Lung (tissue), 12 donors: ENCODE data around the gene ANAPC13. TPM values are rescaled to one million over a fixed set of nuclear protein-coding genes. Genes with fewer than 3 reads are reported as not detected.

Experiments
- ATAC-seq: fragments of 200-7000 bp; cut with Tn5 transposase; one replicate; pipeline ENCODE4 v1.9.1; 2020; ENCODE audit warnings: moderate number of reproducible peaks; ENCODE audit not compliant: insufficient read depth, low FRiP score
- DNase-seq, 3 donors: peaks; one replicate each; pipeline ENCODE4 v3.0.0-alpha.2; 2013 to 2017
- H3K27ac ChIP-seq, 2 donors: one replicate each; pipeline ENCODE4 v1.5.1; 2013; ENCODE audit warnings: mild to moderate bottlenecking in 2 of 2, moderate library complexity in 2 of 2, control low read depth in 1 of 2, inconsistent platforms in 1 of 2, low read depth in 1 of 2, low read length in 1 of 2
- H3K27me3 ChIP-seq, 3 donors: one replicate each; pipeline ENCODE4 v1.5.1; 2013; ENCODE audit warnings: low read length in 2 of 3; ENCODE audit not compliant: control insufficient read depth in 3 of 3, insufficient read depth in 3 of 3
- H3K36me3 ChIP-seq, 4 donors: one replicate each; pipeline ENCODE4 v1.5.1; 2013; ENCODE audit warnings: low read length in 4 of 4, mild to moderate bottlenecking in 1 of 4, moderate library complexity in 1 of 4; ENCODE audit not compliant: control insufficient read depth in 4 of 4, insufficient read depth in 4 of 4
- H3K4me1 ChIP-seq, 5 donors: one replicate each; pipeline ENCODE4 v1.5.1; 2013; ENCODE audit warnings: low read length in 5 of 5, mild to moderate bottlenecking in 2 of 5, moderate library complexity in 1 of 5; ENCODE audit not compliant: control insufficient read depth in 5 of 5, insufficient read depth in 5 of 5
- H3K4me3 ChIP-seq: one replicate; pipeline ENCODE4 v1.5.1; 2013; ENCODE audit warnings: mild to moderate bottlenecking, control low read depth, moderate library complexity
- H3K9ac ChIP-seq, 2 donors: one replicate each; pipeline ENCODE4 v1.5.1; 2013; ENCODE audit warnings: low read length in 2 of 2, control low read depth in 1 of 2; ENCODE audit not compliant: insufficient read depth in 1 of 2
- H3K9me3 ChIP-seq, 4 donors: one replicate each; pipeline ENCODE4 v1.5.1; 2013; ENCODE audit warnings: low read length in 3 of 4, mild to moderate bottlenecking in 1 of 4, moderate library complexity in 1 of 4; ENCODE audit not compliant: control insufficient read depth in 4 of 4, insufficient read depth in 3 of 4
- CTCF ChIP-seq: IDR thresholded peaks from 2 replicates; pipeline ENCODE4 v1.5.1; 2012; ENCODE audit warnings: mild to moderate bottlenecking; ENCODE audit errors: control extremely low read depth, extremely low read depth
- WGBS, 2 donors: extraction: QIAGEN DNeasy Blood & Tissue Kit; methylation state at CpG; one replicate each; pipeline ENCODE4 v1.1.7; 2013; 5-methylcytosine and 5-hydroxymethylcytosine counted together
- polyA plus RNA-seq, 2 donors: library from polyadenylated mRNA; stranded (reverse); fragments of 200-250 nt; gene quantifications; one replicate each; pipeline ENCODE4 v1.2.1, GENCODE V29; 2013
- total RNA-seq, 2 donors: library from RNA; depleted of rRNA in 1 of 2; stranded (reverse); fragments of >200 nt in 1 of 2; gene quantifications; one replicate each; pipeline ENCODE4 v1.2.1, GENCODE V29; 2014 to 2021
- donor health status: control.
- donor health status: control.
- donor health status: Bipolar disorder and iron deficiency.
- donor health status: healthy.
- donor health status: DM: yes; HTN: yes; CAD: no.

Gene ANAPC13
- total and polyA plus RNA-seq, 4 donors, result 36.9 to 85.2 (median 63.1) TPM

GRCh38 chr3:134496471-134497071 lies 10.8 kb upstream of the ANAPC13 start:
- Histone ChIP-seq H3K4me3 (no peak overlapping the region), H3K27ac (no peak overlapping the region), H3K9me3 (peaks cover 0 to 3% (median 0%) of the 10 kb centered on the region in 4 donors), H3K36me3 (peaks cover 0 to 10% (median 2%) of the 10 kb centered on the region in 4 donors), H3K27me3 (no peaks in the 10 kb centered on the region), H3K4me1 (peaks cover 0 to 7% (median 1%) of the 10 kb centered on the region in 5 donors), H3K9ac (no peak overlapping the region)
- DNase-seq, result no peak
- WGBS, 2 donors, result 50 to 64% methylated on average over 3 of the region's 3 CpGs
- no peak for TF ChIP-seq CTCF
- ATAC-seq, result no peak

- Histone ChIP-seq H3K9ac (no peak overlapping the region), H3K4me1 (peaks cover 0 to 7% (median 1%) of the 10 kb centered on the region in 5 donors), H3K27ac (no peak overlapping the region), H3K9me3 (peaks cover 0 to 1% (median 0%) of the 10 kb centered on the region in 4 donors), H3K4me3 (no peak overlapping the region), H3K27me3 (no peaks in the 10 kb centered on the region), H3K36me3 (peaks cover 0 to 10% (median 2%) of the 10 kb centered on the region in 4 donors)
- DNase-seq, result no peak
- ATAC-seq, result no peak
- no peak for TF ChIP-seq CTCF
Observed at GRCh38 chr3:134495980-134496379, 10.2 kb upstream of the ANAPC13 start.

GRCh38 chr3:134494495-134494894 lies 8.7 kb upstream of the ANAPC13 start:
- TF ChIP-seq CTCF, result no peak
- no peak overlapping the region for H3K4me3 ChIP-seq
- ATAC-seq, result no peak
- peaks cover 0 to 6% (median 2%) of the 10 kb centered on the region in 4 donors for H3K36me3 ChIP-seq
- no peak for DNase-seq
- H3K27me3 ChIP-seq, result no peaks in the 10 kb centered on the region
- H3K4me1 ChIP-seq, result peaks cover 0 to 5% (median 1%) of the 10 kb centered on the region in 5 donors
- H3K9ac ChIP-seq, result no peak overlapping the region
- H3K27ac ChIP-seq, result no peak overlapping the region
- 60 to 77% methylated on average over 5 of the region's 5 CpGs for WGBS, 2 donors
- no peaks in the 10 kb centered on the region for H3K9me3 ChIP-seq

GRCh38 chr3:134487406-134487805 lies 1.6 kb upstream of the ANAPC13 start:
- peaks cover 9 to 26% (median 19%) of the 10 kb centered on the region in 5 donors for H3K4me1 ChIP-seq
- no peak for TF ChIP-seq CTCF
- H3K9ac ChIP-seq, result peak overlapping the region; percentile 91 to 96
- H3K4me3 ChIP-seq, result no peak overlapping the region
- H3K36me3 ChIP-seq, result peaks cover 0 to 4% (median 2%) of the 10 kb centered on the region in 4 donors
- DNase-seq (peak in 2 of 3 donors; percentile 46 to 52), ATAC-seq (no peak)
- 27 to 41% methylated on average over 5 of the region's 5 CpGs for WGBS, 2 donors
- H3K27me3 ChIP-seq, result no peaks in the 10 kb centered on the region
- H3K27ac ChIP-seq, result no peak overlapping the region
- H3K9me3 ChIP-seq, result no peaks in the 10 kb centered on the region
